GM12891 (cell line): ENCODE measurements around the gene CYP2A7.

Experiments used
- PAX5 ChIP-seq: IDR thresholded peaks from 2 replicates; pipeline ENCODE4 v1.6.1; 2011; ENCODE audit warnings: low read length, moderate library complexity, mild to moderate bottlenecking; ENCODE audit not compliant: insufficient read depth, severe bottlenecking
- POLR2A ChIP-seq: IDR thresholded peaks from 2 replicates; pipeline ENCODE4 v1.6.1; 2011; ENCODE audit warnings: low read depth, low read length, control low read depth
- POLR2AphosphoS5 ChIP-seq: IDR thresholded peaks from 2 replicates; pipeline ENCODE4 v1.6.1; 2011; ENCODE audit warnings: low read depth, low read length, control low read depth
- SPI1 ChIP-seq: IDR thresholded peaks from 2 replicates; pipeline ENCODE4 v1.6.1; 2011; ENCODE audit warnings: low read depth, low read length, control low read depth
- TAF1 ChIP-seq: IDR thresholded peaks from 2 replicates; pipeline ENCODE4 v1.6.1; 2011; ENCODE audit warnings: low read depth, low read length, control low read depth

DNA sequence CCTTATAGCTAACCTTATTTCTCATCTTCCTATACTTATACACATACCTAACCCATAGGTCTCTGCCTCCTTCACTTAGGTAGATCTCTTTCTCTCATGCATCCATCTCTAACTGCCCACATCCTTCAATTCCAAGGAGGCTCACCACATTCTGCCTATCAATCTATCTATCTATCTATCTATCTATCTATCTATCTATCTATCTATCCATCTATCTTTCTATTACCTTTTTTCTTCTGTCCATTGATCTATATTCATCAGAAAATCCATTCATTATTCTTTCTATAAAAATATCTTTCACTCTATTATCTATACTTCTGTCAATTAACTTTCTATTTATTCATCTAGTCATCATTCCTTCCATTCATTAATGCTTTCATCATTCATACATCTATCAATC is 11.1 kb upstream of the CYP2A7 start:
- TF ChIP-seq POLR2A (no peak), TAF1 (no peak), POLR2AphosphoS5 (no peak), PAX5 (no peak), SPI1 (no peak)
